ENCODE measurements around the gene WDR5.
A peak's percentile ranks its signal among the peaks of the same experiment; 100 is the strongest.

Gene WDR5

DNA sequence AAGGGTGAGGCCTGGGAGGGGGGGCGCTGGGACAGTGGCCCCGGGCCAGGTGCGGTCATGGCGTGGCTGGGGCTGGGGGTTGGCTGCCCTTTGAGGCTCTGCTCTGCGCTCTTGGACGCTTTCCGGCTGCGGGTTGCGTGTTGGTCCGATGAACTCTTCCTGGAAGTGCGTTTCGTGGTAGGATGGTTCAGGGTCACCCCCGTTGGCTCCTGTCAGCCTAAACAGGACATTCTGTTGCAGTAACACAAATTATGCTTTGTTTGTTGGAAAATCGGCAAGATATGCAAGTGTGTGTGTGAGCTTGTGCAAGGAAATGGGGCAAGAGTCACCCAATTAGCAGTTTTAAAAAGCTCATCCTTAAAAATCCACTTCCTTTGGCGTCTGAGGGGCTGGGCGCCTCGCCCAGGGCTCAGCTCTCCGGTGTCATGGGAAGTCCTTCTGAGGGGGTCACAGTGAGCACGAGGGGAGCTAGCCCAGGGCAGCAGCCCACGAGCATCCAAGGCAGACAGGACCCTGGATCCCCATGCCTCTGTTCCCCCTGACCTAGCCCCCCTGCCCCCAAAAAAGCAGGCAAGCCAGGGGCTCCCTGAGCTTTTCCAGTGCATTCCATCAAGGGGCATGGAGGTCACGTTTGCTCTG, 50.7 kb downstream of the WDR5 start:
- H3K4me3 ChIP-seq (ENCODE audit: low read length) = no peak overlapping the region
- peaks cover 32% of the 10 kb centered on the region for H3K4me1 ChIP-seq (ENCODE audit: control insufficient read depth, insufficient read depth, low read length)
- no peak for DNase-seq (ENCODE audit: low read depth)

DNA sequence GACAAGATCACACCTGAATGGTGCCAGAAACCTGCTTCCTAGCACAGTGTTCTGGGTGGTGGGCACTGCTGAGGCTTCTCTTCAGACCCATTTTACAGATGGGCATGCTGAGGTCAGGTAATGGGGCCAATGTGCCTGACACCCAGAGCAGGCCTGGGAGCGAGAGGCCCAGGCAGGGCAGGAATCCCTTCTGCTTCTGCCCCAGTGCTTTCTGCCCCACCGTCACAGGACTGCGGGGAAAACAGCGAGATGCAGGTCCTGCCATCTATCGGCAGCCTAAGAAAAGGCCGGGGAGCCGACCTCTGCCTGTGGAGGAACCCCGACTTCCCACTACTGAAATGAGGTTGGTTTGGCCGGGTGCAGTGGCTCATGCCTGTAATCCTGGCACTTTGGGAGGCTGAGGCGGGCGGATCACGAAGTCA, 51.2 kb downstream of the WDR5 start:
- Histone ChIP-seq H3K4me3 (ENCODE audit: low read length) (no peak overlapping the region), H3K9me3 (ENCODE audit: control insufficient read depth, low read length) (no peaks in the 10 kb centered on the region), H3K9ac (ENCODE audit: low read length) (peak overlapping the region; percentile 52), H3K36me3 (ENCODE audit: control insufficient read depth, insufficient read depth, low read length, severe bottlenecking) (no peaks in the 10 kb centered on the region), H3K4me1 (ENCODE audit: control insufficient read depth, insufficient read depth, low read length) (peaks cover 32% of the 10 kb centered on the region), H3K27me3 (replicated peaks; ENCODE audit: control insufficient read depth, insufficient read depth, low read length) (peaks cover 4% of the 10 kb centered on the region)
- DNase-seq (ENCODE audit: low read depth) = no peak

More for the DNA sequence above, 50.7 kb downstream of the WDR5 start:
- Histone ChIP-seq H3K27me3 (replicated peaks; ENCODE audit: control insufficient read depth, insufficient read depth, low read length) (no peaks in the 10 kb centered on the region), H3K9ac (ENCODE audit: low read length) (peak overlapping the region; percentile 52), H3K9me3 (ENCODE audit: control insufficient read depth, low read length) (no peaks in the 10 kb centered on the region), H3K36me3 (ENCODE audit: control insufficient read depth, insufficient read depth, low read length, severe bottlenecking) (no peaks in the 10 kb centered on the region)

DNA sequence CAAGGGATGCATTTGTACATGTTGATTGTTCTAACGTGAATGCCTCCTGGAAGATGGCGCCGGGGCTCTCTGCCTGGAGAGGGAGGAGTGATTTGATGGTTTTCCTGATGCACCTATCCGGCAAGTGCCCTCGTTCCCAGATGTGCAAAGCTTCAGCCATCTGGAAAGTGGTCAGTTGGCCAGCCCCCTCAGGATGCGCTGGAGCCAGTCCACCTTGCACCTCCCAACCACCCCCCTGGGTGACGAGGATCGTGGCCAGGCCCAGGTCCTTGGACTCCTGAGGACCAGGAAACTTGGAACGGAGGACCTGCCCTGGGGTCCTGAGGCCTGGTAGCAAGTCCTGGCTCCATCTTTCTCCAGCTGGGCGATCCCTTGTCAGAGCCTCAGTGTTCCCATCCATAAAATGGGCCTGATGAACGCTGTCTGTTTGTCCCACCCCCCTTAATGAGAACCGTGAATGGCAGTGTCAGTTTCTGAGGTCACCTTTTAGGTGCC, 52.1 kb downstream of the WDR5 start:
- Histone ChIP-seq H3K27me3 (replicated peaks; ENCODE audit: control insufficient read depth, insufficient read depth, low read length) (peaks cover 5% of the 10 kb centered on the region), H3K9me3 (ENCODE audit: control insufficient read depth, low read length) (no peaks in the 10 kb centered on the region), H3K4me1 (ENCODE audit: control insufficient read depth, insufficient read depth, low read length) (peaks cover 32% of the 10 kb centered on the region), H3K4me3 (ENCODE audit: low read length) (no peak overlapping the region), H3K9ac (ENCODE audit: low read length) (no peak overlapping the region), H3K36me3 (ENCODE audit: control insufficient read depth, insufficient read depth, low read length, severe bottlenecking) (no peaks in the 10 kb centered on the region)
- DNase-seq (ENCODE audit: low read depth) = no peak

- Histone ChIP-seq H3K27me3 (replicated peaks; ENCODE audit: control insufficient read depth, insufficient read depth, low read length) (peaks cover 7% of the 10 kb centered on the region), H3K36me3 (ENCODE audit: control insufficient read depth, insufficient read depth, low read length, severe bottlenecking) (no peaks in the 10 kb centered on the region), H3K9ac (ENCODE audit: low read length) (no peak overlapping the region), H3K9me3 (ENCODE audit: control insufficient read depth, low read length) (no peaks in the 10 kb centered on the region), H3K4me1 (ENCODE audit: control insufficient read depth, insufficient read depth, low read length) (peaks cover 32% of the 10 kb centered on the region), H3K4me3 (ENCODE audit: low read length) (no peak overlapping the region)
- no peak for DNase-seq (ENCODE audit: low read depth)
Measured at GRCh38 chr9:134188386-134189144, 52.7 kb downstream of the WDR5 start.

GRCh38 chr9:134189145-134189469, 53.2 kb downstream of the WDR5 start:
- no peaks in the 10 kb centered on the region for H3K36me3 ChIP-seq (ENCODE audit: control insufficient read depth, insufficient read depth, low read length, severe bottlenecking)
- peaks cover 11% of the 10 kb centered on the region for H3K27me3 ChIP-seq (replicated peaks; ENCODE audit: control insufficient read depth, insufficient read depth, low read length)
- peak; percentile 36 for DNase-seq (ENCODE audit: low read depth)
- no peaks in the 10 kb centered on the region for H3K9me3 ChIP-seq (ENCODE audit: control insufficient read depth, low read length)
- H3K9ac ChIP-seq (ENCODE audit: low read length) = no peak overlapping the region
- peaks cover 32% of the 10 kb centered on the region for H3K4me1 ChIP-seq (ENCODE audit: control insufficient read depth, insufficient read depth, low read length)
- no peak overlapping the region for H3K4me3 ChIP-seq (ENCODE audit: low read length)

DNA sequence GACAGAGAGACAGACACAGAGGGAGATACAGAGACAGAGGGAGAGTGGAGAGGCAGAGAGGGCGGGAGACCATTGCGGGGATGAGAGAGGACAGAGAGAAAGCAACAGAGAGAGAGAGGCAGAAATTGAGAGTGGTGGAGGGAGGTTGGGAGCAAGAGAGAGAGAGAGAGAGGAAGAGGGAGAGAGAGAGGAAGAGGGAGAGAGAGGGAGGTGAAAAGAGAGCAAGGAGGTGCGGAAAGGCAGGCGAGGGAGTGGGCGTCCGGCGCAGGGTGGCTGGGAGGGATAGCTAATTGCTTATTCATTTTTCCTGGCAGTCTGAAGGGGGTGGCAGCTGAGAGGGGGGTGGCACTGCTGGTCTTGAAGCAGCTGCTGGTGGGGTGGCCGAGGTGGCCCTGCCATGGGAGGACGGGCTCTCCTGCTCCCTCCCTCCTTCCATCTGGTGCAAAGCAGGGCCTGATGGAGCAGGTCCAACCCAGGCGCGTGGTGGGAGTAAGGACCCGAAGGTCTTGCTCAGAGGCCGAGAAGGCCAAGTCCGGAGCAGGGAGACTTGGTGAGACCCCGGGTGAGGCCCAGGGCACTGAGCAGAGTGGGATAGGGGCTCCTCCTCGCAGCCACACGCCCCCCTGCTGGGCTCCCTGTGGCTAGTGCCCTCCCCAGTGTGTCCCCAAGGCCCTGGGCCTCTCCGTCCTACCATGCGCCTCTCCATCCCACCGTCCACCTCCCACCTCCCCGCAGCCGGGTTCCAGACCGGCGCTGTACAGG, 53.8 kb downstream of the WDR5 start:
- peak; percentile 20 for DNase-seq (ENCODE audit: low read depth)
- peaks cover 32% of the 10 kb centered on the region for H3K4me1 ChIP-seq (ENCODE audit: control insufficient read depth, insufficient read depth, low read length)

DNA sequence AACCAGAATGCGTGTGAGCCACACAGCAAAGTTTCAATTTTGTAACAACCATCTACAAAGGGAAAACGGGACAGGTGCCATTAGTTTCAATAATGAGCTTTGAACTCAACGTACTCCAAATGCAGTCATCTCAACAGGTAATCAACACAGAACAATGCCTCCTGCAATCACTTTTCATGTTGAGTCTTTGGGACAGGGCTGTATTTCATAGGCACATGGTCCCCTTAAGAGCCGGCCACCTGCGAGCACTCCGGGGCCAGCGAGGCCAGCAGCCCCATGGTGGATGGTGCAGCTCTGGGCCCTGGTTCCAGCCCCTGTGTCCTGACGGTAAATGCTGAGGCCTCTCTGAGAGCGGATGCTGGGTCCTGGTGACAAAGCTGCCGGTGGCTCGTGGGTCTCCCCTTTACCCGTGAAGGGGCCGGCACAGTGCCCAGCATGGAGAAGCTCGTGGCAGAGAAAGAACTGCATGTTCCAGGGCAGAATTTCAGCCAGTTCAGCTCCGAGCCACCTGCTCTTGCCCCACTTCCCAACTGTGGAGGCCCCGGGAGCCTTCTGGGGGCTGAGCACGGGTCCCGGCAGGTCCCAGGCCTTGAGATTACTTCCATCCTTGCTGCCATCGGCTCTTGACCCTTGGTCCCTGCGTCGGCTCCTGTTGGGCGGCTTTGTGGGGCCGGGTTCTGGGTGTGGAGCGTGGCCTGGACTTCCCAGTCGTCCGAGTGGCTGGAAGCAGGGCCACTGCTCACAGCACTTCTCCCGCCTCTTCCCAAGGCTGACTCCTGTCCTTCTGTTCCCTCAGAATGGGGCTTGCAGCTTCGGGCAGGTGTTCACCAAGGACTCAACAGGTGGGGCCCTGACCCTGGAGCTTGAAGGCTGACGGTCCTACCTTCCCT, 54.6 kb downstream of the WDR5 start:
- Histone ChIP-seq H3K4me3 (ENCODE audit: low read length) (no peak overlapping the region), H3K9ac (ENCODE audit: low read length) (no peak overlapping the region), H3K36me3 (ENCODE audit: control insufficient read depth, insufficient read depth, low read length, severe bottlenecking) (no peaks in the 10 kb centered on the region), H3K27me3 (replicated peaks; ENCODE audit: control insufficient read depth, insufficient read depth, low read length) (peaks cover 11% of the 10 kb centered on the region), H3K4me1 (ENCODE audit: control insufficient read depth, insufficient read depth, low read length) (peaks cover 32% of the 10 kb centered on the region), H3K9me3 (ENCODE audit: control insufficient read depth, low read length) (no peaks in the 10 kb centered on the region)
- DNase-seq (ENCODE audit: low read depth) = no peak

More for the DNA sequence above, 53.8 kb downstream of the WDR5 start:
- Histone ChIP-seq H3K36me3 (ENCODE audit: control insufficient read depth, insufficient read depth, low read length, severe bottlenecking) (no peaks in the 10 kb centered on the region), H3K9me3 (ENCODE audit: control insufficient read depth, low read length) (no peaks in the 10 kb centered on the region), H3K4me3 (ENCODE audit: low read length) (no peak overlapping the region), H3K9ac (ENCODE audit: low read length) (no peak overlapping the region), H3K27me3 (replicated peaks; ENCODE audit: control insufficient read depth, insufficient read depth, low read length) (peaks cover 11% of the 10 kb centered on the region)

GRCh38 chr9:134191455-134192209, 55.8 kb downstream of the WDR5 start:
- H3K9me3 ChIP-seq (ENCODE audit: control insufficient read depth, low read length) = no peaks in the 10 kb centered on the region
- H3K27me3 ChIP-seq (replicated peaks; ENCODE audit: control insufficient read depth, insufficient read depth, low read length) = peaks cover 11% of the 10 kb centered on the region
- H3K9ac ChIP-seq (ENCODE audit: low read length) = no peak overlapping the region
- H3K4me1 ChIP-seq (ENCODE audit: control insufficient read depth, insufficient read depth, low read length) = peaks cover 25% of the 10 kb centered on the region
- no peak for DNase-seq (ENCODE audit: low read depth)
- no peaks in the 10 kb centered on the region for H3K36me3 ChIP-seq (ENCODE audit: control insufficient read depth, insufficient read depth, low read length, severe bottlenecking)
- no peak overlapping the region for H3K4me3 ChIP-seq (ENCODE audit: low read length)

GRCh38 chr9:134192311-134192950, 56.5 kb downstream of the WDR5 start:
- peaks cover 17% of the 10 kb centered on the region for H3K4me1 ChIP-seq (ENCODE audit: control insufficient read depth, insufficient read depth, low read length)
- peaks cover 16% of the 10 kb centered on the region for H3K27me3 ChIP-seq (replicated peaks; ENCODE audit: control insufficient read depth, insufficient read depth, low read length)
- no peak overlapping the region for H3K9ac ChIP-seq (ENCODE audit: low read length)
- no peaks in the 10 kb centered on the region for H3K9me3 ChIP-seq (ENCODE audit: control insufficient read depth, low read length)
- DNase-seq (ENCODE audit: low read depth) = no peak
- no peaks in the 10 kb centered on the region for H3K36me3 ChIP-seq (ENCODE audit: control insufficient read depth, insufficient read depth, low read length, severe bottlenecking)
- H3K4me3 ChIP-seq (ENCODE audit: low read length) = no peak overlapping the region

All from adipocyte (in vitro differentiated cells).